T-helper 1 cell (primary cell): Measurements from ENCODE around the gene KMT2C.
"Not testable (repeated sequence)": the region's sequence is repeated elsewhere in the genome, so short reads cannot be mapped to it uniquely, and the experiment has no call there.

Source experiments
- DNase-seq, 5 donors: peaks; one replicate each; pipeline ENCODE4 v3.0.0-alpha.2; 2012 to 2020
- total RNA-seq, 4 donors: gene quantifications; one replicate each; lab custom pipeline; 2026; lab: John Stamatoyannopoulos, UW

Gene KMT2C
- total RNA-seq, result 296 to 442 (median 391) reads per million in 4 donors

GRCh38 chr7:152435384-152436110 lies at the start of gene KMT2C:
Gene KMT2C (minus strand): TSS chr7:152436003. CDS start chr7:152435786, 217 bp downstream.
- peak; percentile 25 to 58 (median 47) for DNase-seq

GRCh38 chr7:152481082-152481481 lies 45.3 kb upstream of the KMT2C start:
- DNase-seq, result no peak

GRCh38 chr7:152480664-152481063 lies 44.9 kb upstream of the KMT2C start:
- no peak for DNase-seq

DNA sequence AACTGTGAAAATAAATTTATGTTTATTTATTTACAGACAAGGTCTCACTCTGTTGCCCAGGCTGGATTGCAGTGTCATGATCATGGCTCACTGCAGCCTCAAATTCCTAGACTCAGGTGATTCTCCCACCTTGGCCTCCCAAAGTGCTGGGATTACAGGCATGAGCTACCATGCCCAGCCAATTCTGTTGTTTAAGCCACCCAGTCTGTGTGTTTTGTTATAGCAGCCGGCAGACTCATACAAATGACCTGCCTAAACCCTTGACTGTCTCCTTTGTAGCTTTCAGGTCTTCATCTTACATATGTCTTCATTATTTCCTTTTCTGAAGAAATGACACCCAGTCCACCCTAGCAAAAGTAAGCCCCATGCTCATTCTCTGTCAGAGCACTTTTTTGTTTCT lies 43.8 kb upstream of the KMT2C start:
- no peak for DNase-seq

DNA sequence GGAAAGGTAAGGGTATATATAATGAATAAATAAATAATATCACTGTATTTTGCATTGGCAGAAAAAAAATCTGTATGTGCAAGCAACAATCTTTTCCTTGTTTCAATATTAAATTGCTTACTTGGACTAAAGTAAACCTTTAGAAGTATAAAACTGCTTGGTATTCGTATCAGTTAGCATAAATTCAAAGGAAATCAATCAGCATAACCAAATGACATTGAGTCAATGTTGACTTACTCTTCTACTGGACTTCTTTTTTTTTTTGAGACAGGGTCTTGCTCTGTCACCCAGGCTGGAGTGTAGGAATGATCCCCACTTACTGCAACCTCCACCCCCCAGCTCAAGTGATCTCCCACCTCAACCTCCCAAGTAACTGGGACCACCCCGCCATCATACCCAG lies 42.3 kb upstream of the KMT2C start:
- DNase-seq, result no peak

GRCh38 chr7:152477079-152477478 lies 41.3 kb upstream of the KMT2C start:
- no peak for DNase-seq

DNA sequence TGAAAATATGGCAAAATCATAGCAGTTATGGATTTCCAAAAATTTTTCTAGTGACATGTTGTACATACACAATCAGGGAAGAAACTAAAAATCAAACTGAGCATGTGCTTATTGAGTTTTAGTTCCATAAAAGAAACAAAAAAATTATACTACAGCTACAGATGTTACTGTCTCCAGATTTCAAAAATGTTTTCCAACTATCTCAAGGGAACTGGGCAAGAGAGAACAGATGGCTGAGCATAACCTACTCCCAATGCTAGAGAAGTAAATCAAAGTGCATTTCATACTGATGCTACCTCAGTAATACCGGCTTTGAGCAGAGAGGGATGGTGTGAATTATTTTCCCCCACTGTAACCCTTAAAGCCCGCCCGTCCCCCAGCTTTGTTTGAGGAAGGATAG lies 40.7 kb upstream of the KMT2C start:
- no peak for DNase-seq

GRCh38 chr7:152471023-152471620 lies 35.3 kb upstream of the KMT2C start:
- not testable (repeated sequence) for DNase-seq

DNA sequence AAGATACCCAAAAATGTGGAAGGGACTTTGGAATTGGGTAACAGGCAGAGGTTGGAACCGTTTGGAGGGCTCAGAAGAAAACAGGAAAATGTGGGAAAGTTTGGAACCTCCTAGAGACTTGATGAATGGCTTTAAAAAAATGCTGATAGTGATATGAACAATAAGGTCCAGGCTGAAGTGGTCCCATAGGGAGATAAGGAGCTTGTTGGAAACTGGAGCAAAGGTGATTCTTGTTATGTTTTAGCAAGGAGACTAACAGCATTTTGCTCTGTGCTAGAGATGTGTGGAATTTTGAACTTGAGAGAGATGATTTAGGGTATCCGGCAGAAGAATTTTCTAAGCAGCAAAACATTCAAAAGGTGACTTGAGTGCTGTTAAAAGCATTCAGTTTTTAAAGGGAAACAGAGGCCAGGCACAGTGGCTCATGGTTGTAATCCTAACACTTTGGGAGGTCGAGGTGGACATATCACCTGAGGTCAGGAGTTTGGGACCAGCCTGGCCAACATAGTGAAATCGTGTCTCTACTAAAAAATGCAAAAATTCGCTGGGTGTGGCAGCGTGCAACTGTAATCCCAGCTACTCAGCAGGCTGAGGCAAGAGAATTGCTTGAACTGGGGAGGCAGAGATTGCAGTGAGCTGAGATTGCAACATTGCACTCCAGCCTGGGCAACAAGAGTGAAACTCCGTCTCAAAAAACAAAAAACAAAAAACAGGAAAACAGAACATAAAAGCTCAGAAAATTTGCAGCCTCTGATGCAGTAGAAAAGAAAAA lies 34.6 kb upstream of the KMT2C start:
- DNase-seq, result not testable (repeated sequence)

GRCh38 chr7:152469576-152469975 lies 33.8 kb upstream of the KMT2C start:
- DNase-seq, result not testable (repeated sequence)

GRCh38 chr7:152467225-152467624 lies 31.4 kb upstream of the KMT2C start:
- DNase-seq, result no peak

DNA sequence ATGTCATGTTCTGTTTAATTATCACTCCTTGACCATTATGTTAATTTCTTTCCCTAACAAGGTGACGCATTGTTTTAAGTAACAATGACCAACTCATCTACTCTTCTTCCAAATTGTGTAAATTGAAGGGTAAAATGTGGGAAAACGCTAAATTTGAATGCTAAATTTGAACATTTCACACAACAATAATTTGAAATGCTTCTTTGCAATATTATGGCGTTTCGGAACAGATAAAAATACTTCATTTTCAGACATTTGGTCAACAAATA lies 29.2 kb upstream of the KMT2C start:
- DNase-seq, result no peak

GRCh38 chr7:152464312-152465118 lies 28.7 kb upstream of the KMT2C start:
- DNase-seq, result peak; percentile 46 to 68 (median 58)

DNA sequence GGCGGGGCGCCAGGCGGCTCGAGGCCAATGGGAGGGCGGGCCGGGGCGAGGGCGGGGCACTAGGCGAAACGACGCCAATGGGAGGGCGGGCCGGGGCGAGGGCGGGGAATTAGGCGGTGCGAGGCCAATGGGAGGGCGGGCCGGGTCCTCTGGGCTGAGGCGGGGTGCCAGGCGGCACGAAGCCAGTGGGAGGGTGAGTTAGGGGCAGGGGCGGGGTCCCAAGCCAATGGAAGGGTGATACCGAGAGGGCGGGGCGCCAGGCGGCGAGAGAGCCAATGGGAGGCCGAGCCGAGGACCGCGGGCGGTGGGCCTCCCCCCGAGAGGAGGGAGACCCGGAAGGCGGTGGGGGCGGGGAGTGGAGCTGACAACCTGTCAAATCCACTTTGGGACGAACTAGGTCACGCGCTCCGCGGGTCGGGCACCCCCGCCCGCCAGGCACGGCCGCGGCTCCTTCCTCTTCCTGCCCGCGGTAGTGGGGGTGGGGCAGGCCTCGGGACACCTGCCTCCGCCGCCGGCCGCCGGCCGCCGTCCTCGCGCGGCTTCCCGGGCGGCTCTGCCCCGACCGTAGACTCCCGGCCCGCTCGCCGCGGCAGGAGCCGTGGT lies 28.0 kb upstream of the KMT2C start:
- peak; percentile 100 for DNase-seq

- DNase-seq, result no peak
Observed at GRCh38 chr7:152462995-152463708, 27.3 kb upstream of the KMT2C start.

DNA sequence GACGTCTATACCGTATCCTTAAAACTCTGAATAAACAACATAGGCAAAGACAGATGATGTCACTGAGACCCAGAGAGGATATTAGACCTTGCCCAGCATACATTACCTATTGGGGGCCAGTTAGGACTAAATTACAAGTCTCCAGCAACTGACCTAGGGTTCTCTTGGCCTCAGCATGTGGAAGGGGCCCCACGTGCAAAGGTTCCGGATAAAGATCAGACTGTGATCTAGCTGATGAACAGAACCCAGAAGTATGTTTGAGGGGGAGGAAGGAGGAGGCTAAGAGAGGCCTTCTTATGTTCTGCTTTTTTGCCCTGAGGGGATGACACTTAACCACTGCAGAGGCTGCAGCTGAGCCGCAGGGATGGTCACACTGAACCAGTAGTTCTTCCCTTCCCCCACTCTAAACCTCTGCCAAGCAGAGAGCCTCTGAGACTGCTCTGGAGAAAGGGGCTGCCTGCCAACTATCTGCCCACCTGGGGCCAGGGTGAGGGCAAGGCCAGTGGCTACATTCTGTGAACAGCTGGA lies 24.0 kb upstream of the KMT2C start:
- DNase-seq, result no peak

- DNase-seq, result no peak
Observed at GRCh38 chr7:152451356-152451755, 15.6 kb upstream of the KMT2C start.

GRCh38 chr7:152445386-152446008 lies 9.7 kb upstream of the KMT2C start:
- not testable (repeated sequence) for DNase-seq

DNA sequence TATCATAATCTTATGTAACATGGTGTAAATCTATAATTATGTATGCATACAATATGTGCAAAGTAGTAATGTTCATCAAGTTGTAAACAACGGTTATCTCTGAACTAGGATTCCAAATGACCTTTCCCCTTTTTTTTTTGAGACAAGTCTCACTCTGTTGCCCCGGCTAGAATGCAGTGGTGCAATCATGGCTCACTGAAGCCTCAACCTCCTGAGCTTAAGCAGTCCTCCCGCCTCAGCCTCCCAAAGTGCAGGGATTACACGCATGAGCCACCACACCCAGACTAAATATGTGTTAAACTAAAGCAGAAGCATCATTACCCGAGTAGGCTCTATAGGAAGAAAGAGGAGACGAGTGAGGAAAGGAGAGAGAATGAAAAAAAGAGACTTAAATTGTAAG lies 7.8 kb upstream of the KMT2C start:
- DNase-seq, result no peak

- DNase-seq, result no peak
Observed at GRCh38 chr7:152442330-152442835, 6.6 kb upstream of the KMT2C start.

GRCh38 chr7:152441810-152442209 lies 6.0 kb upstream of the KMT2C start:
- not testable (repeated sequence) for DNase-seq
